ENCODE data around the gene COL18A1.

The COL18A1 gene

DNA sequence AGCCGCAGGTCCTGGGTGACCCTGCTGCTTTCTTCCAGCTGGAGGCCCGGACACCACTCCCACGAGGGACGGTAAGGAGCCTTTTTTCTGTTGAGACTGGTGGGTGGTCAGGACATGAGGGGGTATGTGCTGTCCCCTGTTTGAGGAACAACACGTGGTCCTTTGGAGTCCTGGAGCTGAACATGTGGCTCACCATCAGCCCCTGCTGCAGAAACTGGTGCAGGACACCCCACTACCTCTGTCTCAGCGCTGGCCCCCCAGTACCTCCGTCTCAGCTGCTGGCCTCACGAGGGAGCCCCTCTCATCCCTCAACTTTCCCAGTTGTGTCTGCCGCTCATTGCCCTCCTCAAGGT, 102.5 kb downstream of the COL18A1 start:
- ChIA-PET POLR2A (no interaction called here), CTCF (no interaction called here)
- no peak for DNase-seq (ENCODE audit: extremely low spot score)
- TF ChIP-seq NFRKB (IDR thresholded peaks at IDR 0.05): no peak
- no peak for TF ChIP-seq TARDBP (IDR thresholded peaks at IDR 0.05)
- TF ChIP-seq FOXA1 (IDR thresholded peaks at IDR 0.05): no peak
- no peak for TF ChIP-seq ELF4 (IDR thresholded peaks at IDR 0.05)
- TF ChIP-seq FOXM1 (IDR thresholded peaks at IDR 0.05; ENCODE audit: borderline replicate concordance): no peak
- no peak for TF ChIP-seq ZNF384 (IDR thresholded peaks at IDR 0.05)
- TF ChIP-seq, protein P1, sequence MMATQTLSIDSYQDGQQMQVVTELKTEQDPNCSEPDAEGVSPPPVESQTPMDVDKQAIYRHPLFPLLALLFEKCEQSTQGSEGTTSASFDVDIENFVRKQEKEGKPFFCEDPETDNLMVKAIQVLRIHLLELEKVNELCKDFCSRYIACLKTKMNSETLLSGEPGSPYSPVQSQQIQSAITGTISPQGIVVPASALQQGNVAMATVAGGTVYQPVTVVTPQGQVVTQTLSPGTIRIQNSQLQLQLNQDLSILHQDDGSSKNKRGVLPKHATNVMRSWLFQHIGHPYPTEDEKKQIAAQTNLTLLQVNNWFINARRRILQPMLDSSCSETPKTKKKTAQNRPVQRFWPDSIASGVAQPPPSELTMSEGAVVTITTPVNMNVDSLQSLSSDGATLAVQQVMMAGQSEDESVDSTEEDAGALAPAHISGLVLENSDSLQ (IDR thresholded peaks at IDR 0.05): no peak
- TF ChIP-seq SP1 (IDR thresholded peaks at IDR 0.05): no peak
- no peak for TF ChIP-seq SUZ12 (IDR thresholded peaks at IDR 0.05)
- TF ChIP-seq HDGF (IDR thresholded peaks at IDR 0.05; ENCODE audit: borderline replicate concordance): no peak
- TF ChIP-seq LEF1 (IDR thresholded peaks at IDR 0.05; ENCODE audit: borderline replicate concordance): no peak
- no peak for TF ChIP-seq L3MBTL2 (conservative IDR thresholded peaks at IDR 0.05)
- no peak for TF ChIP-seq BHLHE40 (IDR thresholded peaks at IDR 0.05; ENCODE audit: borderline replicate concordance)
- no peak for TF ChIP-seq CTBP1 (IDR thresholded peaks at IDR 0.05; ENCODE audit: borderline replicate concordance)
- TF ChIP-seq ARNT (IDR thresholded peaks at IDR 0.05): no peak
- no peak for TF ChIP-seq FOXK2 (IDR thresholded peaks at IDR 0.05)

DNA sequence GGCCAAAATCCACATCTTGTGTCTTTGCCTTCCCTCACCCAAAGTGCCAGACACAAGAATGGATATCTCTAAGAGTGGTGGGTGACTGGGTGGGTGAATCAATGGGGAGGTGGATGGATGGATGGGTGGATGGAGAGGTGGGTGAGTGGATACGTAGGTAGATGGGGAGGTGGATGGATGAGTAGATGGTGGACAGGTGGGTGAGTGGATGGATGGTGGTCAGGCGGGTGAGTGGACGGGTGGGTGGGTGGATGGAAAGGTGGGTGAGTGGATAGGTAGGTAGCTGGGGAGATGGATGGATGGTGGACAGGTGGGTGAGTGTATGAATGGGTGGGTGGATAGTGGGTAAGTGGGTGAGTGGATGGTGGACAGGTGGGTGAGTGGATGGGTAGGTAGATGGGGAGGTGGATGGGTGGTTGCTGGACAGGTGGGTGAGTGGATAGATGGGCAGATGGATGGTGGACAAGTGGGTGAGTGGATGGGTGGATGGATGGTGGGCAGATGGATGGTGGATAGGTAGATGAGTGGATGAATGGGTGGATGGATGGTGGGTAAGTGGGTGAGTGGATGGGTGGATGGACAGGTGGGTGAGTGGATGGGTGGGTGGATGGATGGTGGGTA, 103.0 kb downstream of the COL18A1 start:
- TF ChIP-seq FOXK2 (IDR thresholded peaks at IDR 0.05): no peak
- TF ChIP-seq TARDBP (IDR thresholded peaks at IDR 0.05): peak; percentile 90
- TF ChIP-seq L3MBTL2 (conservative IDR thresholded peaks at IDR 0.05): no peak
- no peak for DNase-seq (ENCODE audit: extremely low spot score)
- POLR2A ChIA-PET: no interaction called here
- CTCF ChIA-PET: no interaction called here

DNA sequence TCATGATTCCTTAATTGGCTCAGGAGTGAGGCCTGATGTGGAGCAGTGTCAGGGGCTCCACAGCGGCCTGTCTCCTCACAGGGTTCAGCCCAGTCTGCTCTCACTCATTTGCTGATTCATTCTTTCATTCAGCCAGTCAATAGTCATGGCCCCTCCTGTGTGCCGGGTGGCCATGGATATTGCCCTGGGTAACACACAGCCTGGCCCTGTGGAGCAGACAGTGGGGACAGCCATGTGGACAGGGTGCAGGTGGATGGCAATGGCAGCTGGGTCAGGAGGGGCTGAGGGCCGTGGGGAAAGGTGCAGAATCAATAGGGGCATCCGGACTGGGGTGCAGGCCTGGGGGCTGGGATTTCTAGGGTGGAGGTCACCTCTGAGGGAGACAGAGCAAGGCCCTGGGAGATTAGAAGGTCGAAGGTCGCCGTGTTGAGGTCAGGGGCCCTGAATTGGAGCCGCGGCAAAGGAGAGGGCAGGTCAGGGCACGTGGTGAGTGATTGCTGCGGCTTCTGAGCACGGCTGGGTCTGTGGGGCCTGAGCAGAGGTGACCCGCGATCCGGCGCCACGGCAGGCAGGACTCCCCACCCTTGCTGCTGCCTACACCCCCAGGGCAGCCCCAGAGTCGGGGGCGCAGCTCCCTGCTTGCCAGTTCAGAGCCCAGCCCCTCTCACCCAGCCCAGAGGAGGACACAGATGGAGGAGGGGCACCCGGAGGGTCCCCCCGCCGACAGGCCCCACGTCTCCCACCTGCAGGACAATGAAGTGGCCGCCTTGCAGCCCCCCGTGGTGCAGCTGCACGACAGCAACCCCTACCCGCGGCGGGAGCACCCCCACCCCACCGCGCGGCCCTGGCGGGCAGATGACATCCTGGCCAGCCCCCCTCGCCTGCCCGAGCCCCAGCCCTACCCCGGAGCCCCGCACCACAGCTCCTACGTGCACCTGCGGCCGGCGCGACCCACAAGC, 103.9 kb downstream of the COL18A1 start:
- no peak for TF ChIP-seq FOXA1 (IDR thresholded peaks at IDR 0.05)
- TF ChIP-seq NFRKB (IDR thresholded peaks at IDR 0.05): no peak
- no peak for TF ChIP-seq ZNF384 (IDR thresholded peaks at IDR 0.05)
- TF ChIP-seq FOXM1 (IDR thresholded peaks at IDR 0.05; ENCODE audit: borderline replicate concordance): no peak
- TF ChIP-seq, protein P1 (IDR thresholded peaks at IDR 0.05): no peak
- no peak for TF ChIP-seq ARNT (IDR thresholded peaks at IDR 0.05)
- TF ChIP-seq SUZ12 (IDR thresholded peaks at IDR 0.05): no peak
- no peak for TF ChIP-seq ELF4 (IDR thresholded peaks at IDR 0.05)
- no peak for TF ChIP-seq CTBP1 (IDR thresholded peaks at IDR 0.05; ENCODE audit: borderline replicate concordance)
- TF ChIP-seq L3MBTL2 (conservative IDR thresholded peaks at IDR 0.05): no peak
- no peak for TF ChIP-seq HDGF (IDR thresholded peaks at IDR 0.05; ENCODE audit: borderline replicate concordance)
- TF ChIP-seq BHLHE40 (IDR thresholded peaks at IDR 0.05; ENCODE audit: borderline replicate concordance): no peak
- no peak for TF ChIP-seq SP1 (IDR thresholded peaks at IDR 0.05)
- no peak for TF ChIP-seq LEF1 (IDR thresholded peaks at IDR 0.05; ENCODE audit: borderline replicate concordance)
- no peak for TF ChIP-seq TARDBP (IDR thresholded peaks at IDR 0.05)
- TF ChIP-seq FOXK2 (IDR thresholded peaks at IDR 0.05): no peak
- no peak for DNase-seq (ENCODE audit: extremely low spot score)
- CTCF ChIA-PET: no interaction called here
- POLR2A ChIA-PET: no interaction called here

DNA sequence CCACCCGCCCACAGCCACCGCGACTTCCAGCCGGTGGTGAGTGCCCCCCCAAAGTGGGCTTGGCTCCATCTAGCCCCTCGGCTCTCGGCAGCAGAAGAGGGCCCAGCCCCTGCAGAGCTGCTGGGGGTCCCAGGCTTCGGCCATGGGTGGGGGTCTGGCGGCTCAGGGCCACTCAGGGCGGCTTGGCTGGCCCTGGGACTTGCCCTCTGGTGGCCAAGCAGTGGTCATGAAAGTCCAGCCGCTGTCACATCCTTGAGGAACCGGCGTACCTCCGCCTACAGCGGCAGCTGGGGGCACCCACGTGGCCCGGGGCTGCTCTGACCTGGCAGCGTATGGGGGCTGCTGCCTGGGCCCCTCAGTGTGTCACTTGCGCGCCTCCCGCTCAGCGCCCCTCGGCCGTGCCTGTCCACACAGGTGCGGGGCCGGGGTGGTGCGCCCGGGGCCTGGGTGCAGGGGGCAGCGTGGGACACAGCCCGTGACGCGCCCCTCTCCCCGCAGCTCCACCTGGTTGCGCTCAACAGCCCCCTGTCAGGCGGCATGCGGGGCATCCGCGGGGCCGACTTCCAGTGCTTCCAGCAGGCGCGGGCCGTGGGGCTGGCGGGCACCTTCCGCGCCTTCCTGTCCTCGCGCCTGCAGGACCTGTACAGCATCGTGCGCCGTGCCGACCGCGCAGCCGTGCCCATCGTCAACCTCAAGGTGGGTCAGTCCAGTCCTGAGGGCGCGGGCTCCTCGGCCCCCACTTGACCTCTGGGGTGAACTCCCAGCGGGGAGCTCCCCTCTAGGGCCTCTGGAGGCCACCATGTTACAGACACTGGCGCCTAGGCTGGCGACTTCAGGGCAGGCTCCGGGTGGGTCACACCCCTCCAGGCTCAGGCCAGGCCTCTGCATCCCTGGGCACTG, 104.9 kb downstream of the COL18A1 start:
- POLR2A ChIA-PET: no interaction called here
- TF ChIP-seq HDGF (IDR thresholded peaks at IDR 0.05; ENCODE audit: borderline replicate concordance) (no peak), ZNF384 (IDR thresholded peaks at IDR 0.05) (no peak), NFRKB (IDR thresholded peaks at IDR 0.05) (no peak), FOXM1 (IDR thresholded peaks at IDR 0.05; ENCODE audit: borderline replicate concordance) (no peak), L3MBTL2 (conservative IDR thresholded peaks at IDR 0.05) (no peak), BHLHE40 (IDR thresholded peaks at IDR 0.05; ENCODE audit: borderline replicate concordance) (no peak), LEF1 (IDR thresholded peaks at IDR 0.05; ENCODE audit: borderline replicate concordance) (no peak), ELF4 (IDR thresholded peaks at IDR 0.05) (no peak), FOXA1 (IDR thresholded peaks at IDR 0.05) (no peak), SUZ12 (IDR thresholded peaks at IDR 0.05) (no peak)
- TF ChIP-seq, protein P1 (IDR thresholded peaks at IDR 0.05): no peak
- CTCF ChIA-PET: no interaction called here
- no peak for DNase-seq (ENCODE audit: extremely low spot score)

DNA sequence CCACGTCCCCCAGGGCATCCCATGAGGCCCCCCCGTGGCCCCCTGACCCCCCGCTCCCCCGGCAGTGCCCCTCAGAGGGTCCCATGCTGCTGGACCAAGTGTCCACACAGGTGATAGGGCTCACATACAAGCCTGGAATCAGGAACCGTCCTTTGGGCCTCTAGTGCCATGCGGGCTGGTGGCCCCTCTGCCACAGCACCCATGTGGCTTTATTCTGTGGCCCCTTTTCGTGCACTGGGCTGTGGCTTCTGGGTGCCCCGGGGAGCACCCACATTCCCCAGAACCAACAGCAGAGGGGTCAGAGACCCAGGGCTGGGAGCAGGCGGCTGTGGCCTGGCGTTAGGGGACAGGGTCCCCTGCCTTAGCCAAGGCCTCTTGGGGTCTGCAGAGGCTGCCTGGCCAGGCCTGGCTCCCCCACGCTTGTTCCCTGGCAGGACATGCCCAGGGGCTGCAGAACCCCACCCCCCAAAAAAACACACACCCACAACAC, 105.5 kb downstream of the COL18A1 start:
- TF ChIP-seq BHLHE40 (IDR thresholded peaks at IDR 0.05; ENCODE audit: borderline replicate concordance): no peak
- no peak for TF ChIP-seq ARNT (IDR thresholded peaks at IDR 0.05)
- no peak for TF ChIP-seq HDGF (IDR thresholded peaks at IDR 0.05; ENCODE audit: borderline replicate concordance)
- no peak for TF ChIP-seq FOXK2 (IDR thresholded peaks at IDR 0.05)
- no peak for TF ChIP-seq NFRKB (IDR thresholded peaks at IDR 0.05)
- TF ChIP-seq TARDBP (IDR thresholded peaks at IDR 0.05): no peak
- no peak for TF ChIP-seq FOXA1 (IDR thresholded peaks at IDR 0.05)
- no peak for TF ChIP-seq SP1 (IDR thresholded peaks at IDR 0.05)
- ChIA-PET CTCF (interaction anchor here (0.7 kb wide), 1 partner anchor 134 kb away, joined by 3 read pairs; no protein-coding TSS in a partner anchor), POLR2A (no interaction called here)
- DNase-seq (ENCODE audit: extremely low spot score): no peak

Measured in HEK293T (cell line).